Measurements from ENCODE around the gene ZNF302.

DNA sequence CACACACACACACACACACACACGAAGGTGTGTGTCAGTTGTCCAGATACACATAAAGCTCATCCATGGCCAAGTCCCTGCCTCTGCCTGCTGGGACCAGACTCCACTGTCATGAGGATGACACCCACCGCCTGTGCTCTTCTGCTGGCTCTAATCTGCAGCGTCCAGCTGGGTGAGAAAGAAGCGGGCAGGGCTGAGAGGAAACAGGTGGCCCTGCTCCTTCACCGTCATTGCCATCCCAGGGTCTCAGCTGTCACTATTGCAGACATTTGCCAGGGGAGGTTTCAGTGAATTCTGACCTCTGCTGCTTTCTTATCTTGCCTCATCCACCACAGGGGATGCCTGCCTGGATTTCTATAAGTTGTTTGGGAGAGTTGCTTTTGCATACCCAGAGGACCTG, 31.9 kb upstream of the ZNF302 start:
- TF ChIP-seq RAD21 (IDR thresholded peaks at IDR 0.05) (no peak), REST (IDR thresholded peaks at IDR 0.05) (no peak)
